ENCODE results near the gene DNAH1.

- TF ChIP-seq CTCF (IDR thresholded peaks at IDR 0.05; ENCODE audit: insufficient read depth, low read length, poor library complexity, severe bottlenecking) (no peak), EZH2phosphoT487 (conservative IDR thresholded peaks at IDR 0.05; ENCODE audit: low read length) (no peak)
Measured at GRCh38 chr3:52403955-52404354, 87.8 kb downstream of the DNAH1 start.

Measured in SU-DHL-6 (cell line).